Non-pigmented ciliary epithelial cell (primary cell): ENCODE data around the gene SEL1L2.
"Not testable (repeated sequence)": the region's sequence is repeated elsewhere in the genome, so short reads cannot be mapped to it uniquely, and the experiment has no call there.

ENCODE experiments used
- DNase-seq: peaks from one replicate; pipeline ENCODE4 v3.0.0-alpha.2; 2010; ENCODE audit warnings: low read depth

The SEL1L2 gene

GRCh38 chr20:13990465-13990864 is at the start of gene SEL1L2:
TSS of gene SEL1L2 (minus strand) at chr20:13990614. CDS start at chr20:13990534, 80 bp downstream.
- no peak for DNase-seq

GRCh38 chr20:14036567-14036966 is 46.2 kb upstream of the SEL1L2 start:
- DNase-seq: no peak

- DNase-seq: no peak
Measured at GRCh38 chr20:14033310-14033709, 42.9 kb upstream of the SEL1L2 start.

GRCh38 chr20:14030991-14031390 is 40.6 kb upstream of the SEL1L2 start:
- DNase-seq: no peak

- no peak for DNase-seq
Measured at GRCh38 chr20:14012671-14013070, 22.3 kb upstream of the SEL1L2 start.

GRCh38 chr20:14009208-14009607 is 18.8 kb upstream of the SEL1L2 start:
- no peak for DNase-seq

GRCh38 chr20:14005996-14006395 is 15.6 kb upstream of the SEL1L2 start:
- DNase-seq: no peak

GRCh38 chr20:14000917-14001316 is 10.5 kb upstream of the SEL1L2 start:
- no peak for DNase-seq

GRCh38 chr20:13996265-13996664 is 5.9 kb upstream of the SEL1L2 start:
- DNase-seq: no peak

GRCh38 chr20:13995841-13996240 is 5.4 kb upstream of the SEL1L2 start:
- DNase-seq: no peak

GRCh38 chr20:13995086-13995665 is 4.8 kb upstream of the SEL1L2 start, which contains the start of gene MACROD2:
TSS of gene MACROD2 (plus strand) at chr20:13995516.
- peak; percentile 26 for DNase-seq

- DNase-seq: not testable (repeated sequence)
Measured at GRCh38 chr20:13991955-13992354, 1.5 kb upstream of the SEL1L2 start.

- DNase-seq: no peak
Measured at GRCh38 chr20:13991311-13991710, 897 bp upstream of the SEL1L2 start.

GRCh38 chr20:13984211-13984610 is 6.2 kb downstream of the SEL1L2 start:
- no peak for DNase-seq

GRCh38 chr20:13960525-13960924 is 29.9 kb downstream of the SEL1L2 start:
- no peak for DNase-seq

- no peak for DNase-seq
Measured at GRCh38 chr20:13960119-13960518, 30.3 kb downstream of the SEL1L2 start.

- DNase-seq: no peak
Measured at GRCh38 chr20:13953227-13953626, 37.2 kb downstream of the SEL1L2 start.

- no peak for DNase-seq
Measured at GRCh38 chr20:13947719-13948118, 42.7 kb downstream of the SEL1L2 start.

GRCh38 chr20:13941031-13941430 is 49.4 kb downstream of the SEL1L2 start:
- DNase-seq: no peak

GRCh38 chr20:13936781-13937576 is 53.4 kb downstream of the SEL1L2 start:
- DNase-seq: no peak

- no peak for DNase-seq
Measured at GRCh38 chr20:13934992-13935894, 55.2 kb downstream of the SEL1L2 start.

GRCh38 chr20:13930281-13930680 is 60.1 kb downstream of the SEL1L2 start:
- DNase-seq: no peak

GRCh38 chr20:13929836-13930235 is 60.6 kb downstream of the SEL1L2 start:
- DNase-seq: no peak
